ENCODE measurements around the gene SMG5. TPM values are rescaled to one million over a fixed set of nuclear protein-coding genes. Genes with fewer than 3 reads are reported as not detected.

The SMG5 gene
- total RNA-seq, 4 donors from 2014 or later: 56.9 to 88.4 (median 61.0) TPM

DNA sequence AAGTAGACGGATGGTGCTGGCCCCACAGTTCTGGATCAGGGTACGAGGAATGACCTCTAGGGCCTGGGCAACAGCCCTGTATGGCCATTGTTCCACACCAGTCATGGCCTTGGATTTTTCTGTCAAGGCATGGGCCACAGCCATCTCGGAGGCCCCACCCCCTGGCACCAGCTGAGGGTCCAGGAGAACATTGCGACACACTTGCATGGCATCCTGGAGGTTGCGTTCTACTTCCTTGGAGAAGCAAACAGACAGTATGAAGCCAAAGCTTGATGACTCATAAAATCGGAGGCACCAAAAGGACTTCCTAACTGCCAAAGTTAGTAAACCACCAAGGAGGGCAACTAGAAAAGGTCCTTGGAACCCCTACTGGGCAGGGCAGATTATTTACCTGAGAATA lies 28.3 kb upstream of the SMG5 start:
- no peak for TF ChIP-seq POLR2A (IDR thresholded peaks at IDR 0.05)
- TF ChIP-seq, protein P1, sequence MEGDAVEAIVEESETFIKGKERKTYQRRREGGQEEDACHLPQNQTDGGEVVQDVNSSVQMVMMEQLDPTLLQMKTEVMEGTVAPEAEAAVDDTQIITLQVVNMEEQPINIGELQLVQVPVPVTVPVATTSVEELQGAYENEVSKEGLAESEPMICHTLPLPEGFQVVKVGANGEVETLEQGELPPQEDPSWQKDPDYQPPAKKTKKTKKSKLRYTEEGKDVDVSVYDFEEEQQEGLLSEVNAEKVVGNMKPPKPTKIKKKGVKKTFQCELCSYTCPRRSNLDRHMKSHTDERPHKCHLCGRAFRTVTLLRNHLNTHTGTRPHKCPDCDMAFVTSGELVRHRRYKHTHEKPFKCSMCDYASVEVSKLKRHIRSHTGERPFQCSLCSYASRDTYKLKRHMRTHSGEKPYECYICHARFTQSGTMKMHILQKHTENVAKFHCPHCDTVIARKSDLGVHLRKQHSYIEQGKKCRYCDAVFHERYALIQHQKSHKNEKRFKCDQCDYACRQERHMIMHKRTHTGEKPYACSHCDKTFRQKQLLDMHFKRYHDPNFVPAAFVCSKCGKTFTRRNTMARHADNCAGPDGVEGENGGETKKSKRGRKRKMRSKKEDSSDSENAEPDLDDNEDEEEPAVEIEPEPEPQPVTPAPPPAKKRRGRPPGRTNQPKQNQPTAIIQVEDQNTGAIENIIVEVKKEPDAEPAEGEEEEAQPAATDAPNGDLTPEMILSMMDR (IDR thresholded peaks at IDR 0.05): no peak
- H3K4me3 ChIP-seq (ENCODE audit: low read depth, poor library complexity, severe bottlenecking): no peak overlapping the region
- intact Hi-C loops (cut with DNase I; ENCODE audit: low total_unique reads): no loop called here
- DNase-seq (ENCODE audit: low spot score in 2 of 2): peak in 1 of 2 donors; percentile 19
- 55 to 66% methylated on average over 6 of the region's 6 CpGs for WGBS, 2 donors

GRCh38 chr1:156308078-156308477 lies 25.5 kb upstream of the SMG5 start:
- intact Hi-C loops (cut with DNase I; ENCODE audit: low total_unique reads): no loop called here
- TF ChIP-seq, protein P1 (IDR thresholded peaks at IDR 0.05): no peak
- TF ChIP-seq POLR2A (IDR thresholded peaks at IDR 0.05): no peak
- no peak for DNase-seq (ENCODE audit: low spot score in 2 of 2)
- H3K4me3 ChIP-seq (ENCODE audit: low read depth, poor library complexity, severe bottlenecking): no peak overlapping the region

GRCh38 chr1:156305215-156305614 lies 22.6 kb upstream of the SMG5 start:
- TF ChIP-seq, protein P1 (IDR thresholded peaks at IDR 0.05): no peak
- no peak for TF ChIP-seq POLR2A (IDR thresholded peaks at IDR 0.05)
- H3K4me3 ChIP-seq (ENCODE audit: low read depth, poor library complexity, severe bottlenecking): no peak overlapping the region
- no peak for DNase-seq (ENCODE audit: low spot score in 2 of 2)
- WGBS, 2 donors: 41 to 49% methylated on average over 2 of the region's 2 CpGs
- intact Hi-C loops (cut with DNase I; ENCODE audit: low total_unique reads): no loop called here

GRCh38 chr1:156303241-156303640 lies 20.6 kb upstream of the SMG5 start:
- intact Hi-C loops (cut with DNase I; ENCODE audit: low total_unique reads): no loop called here
- TF ChIP-seq, protein P1 (IDR thresholded peaks at IDR 0.05): no peak
- TF ChIP-seq POLR2A (IDR thresholded peaks at IDR 0.05): no peak
- DNase-seq (ENCODE audit: low spot score in 2 of 2): no peak
- 72 to 74% methylated on average over 4 of the region's 4 CpGs for WGBS, 2 donors
- no peak overlapping the region for H3K4me3 ChIP-seq (ENCODE audit: low read depth, poor library complexity, severe bottlenecking)

GRCh38 chr1:156298852-156299357 lies 16.3 kb upstream of the SMG5 start, which contains the start of gene VHLL:
VHLL (minus strand) TSS chr1:156299307; CDS start chr1:156299189, 118 bp downstream.
- TF ChIP-seq, protein P1 (IDR thresholded peaks at IDR 0.05): no peak
- no peak for TF ChIP-seq POLR2A (IDR thresholded peaks at IDR 0.05)
- H3K4me3 ChIP-seq (ENCODE audit: low read depth, poor library complexity, severe bottlenecking): no peak within 1 kb of the TSS
- no peak for DNase-seq (ENCODE audit: low spot score in 2 of 2)

DNA sequence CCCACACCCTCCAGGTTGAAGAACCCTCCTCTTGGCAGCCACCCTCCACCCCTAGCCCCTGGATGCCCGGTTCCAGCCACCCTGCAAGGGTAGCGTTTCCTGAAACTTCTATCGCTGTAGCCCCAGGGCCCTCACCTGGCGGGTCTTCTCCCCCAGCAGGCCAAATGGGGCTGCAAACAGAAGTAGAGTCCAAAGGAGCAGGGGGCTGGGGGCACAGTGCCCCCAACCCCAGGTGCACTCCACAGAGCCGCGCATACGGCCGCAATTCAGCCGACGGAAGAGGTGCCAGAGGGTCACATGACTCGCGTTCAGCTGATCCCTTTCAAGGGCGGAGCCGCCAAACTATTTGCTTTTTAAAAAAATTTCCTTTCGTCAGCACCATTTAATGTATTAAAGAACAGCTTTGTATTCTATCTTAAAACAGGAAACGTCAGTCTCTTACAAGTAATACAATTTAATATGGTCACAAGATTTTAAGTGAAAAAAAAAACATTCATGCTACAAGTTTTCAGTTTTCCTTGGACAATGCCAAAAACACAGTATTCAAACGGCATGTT lies 12.8 kb upstream of the SMG5 start, which contains the start of gene GLMP:
Gene GLMP, minus strand, starts transcription at position 289 of the 557 bp plus-strand sequence. Its CDS starts 34 bp downstream, at position 255.
- WGBS, 2 donors: 0 to 1% methylated on average over 17 of the region's 17 CpGs
- intact Hi-C loops (cut with DNase I; ENCODE audit: low total_unique reads): no loop called here
- H3K4me3 ChIP-seq (ENCODE audit: low read depth, poor library complexity, severe bottlenecking): peak within 1 kb of the TSS; percentile 76
- peak; percentile 74 to 94 for DNase-seq (ENCODE audit: low spot score in 2 of 2)
- TF ChIP-seq, protein P1 (IDR thresholded peaks at IDR 0.05): no peak

More at GRCh38 chr1:156298852-156299357, 16.3 kb upstream of the SMG5 start, which contains the start of gene VHLL:
- intact Hi-C loops (cut with DNase I; ENCODE audit: low total_unique reads): no loop called here
- WGBS, 2 donors: 86 to 87% methylated on average over 19 of the region's 19 CpGs

Data from lower leg skin (tissue), 4 donors.